ENCODE results near the gene PIGS. TPM values are rescaled to one million over a fixed set of nuclear protein-coding genes. Genes with fewer than 3 reads are reported as not detected.

PIGS gene
- total and polyA plus RNA-seq, 9 of the 15 experiments (the other 6 are each of a cell fraction or from before 2014, with no cell fraction given) = 47.5 to 138 (median 57.6) TPM

- TF ChIP-seq ZNF609 (CRISPR knock-in tag; IDR thresholded peaks at IDR 0.05; ENCODE audit: borderline replicate concordance) (no peak), ZNF436 (CRISPR knock-in tag; IDR thresholded peaks at IDR 0.05) (no peak), FOXK2 (conservative IDR thresholded peaks at IDR 0.05 in 1 of 2, IDR thresholded peaks at IDR 0.05 in 1 of 2; ENCODE audit: low read depth in 2 of 2) (no peak), ZNF668 (CRISPR knock-in tag; IDR thresholded peaks at IDR 0.05) (no peak), ZBED1 (IDR thresholded peaks at IDR 0.05) (0 out of 2 replicates have a peak, but pooled peaks have one; percentile 49), RREB1 (CRISPR knock-in tag; IDR thresholded peaks at IDR 0.05) (peak; percentile 64; the same call in 1 of the 2 replicates), TARDBP (IDR thresholded peaks at IDR 0.05) (peak; percentile 85), UBTF (IDR thresholded peaks at IDR 0.05; ENCODE audit: borderline replicate concordance in 1 of 2, low read depth in 2 of 2, low read length in 2 of 2) (peak; percentile 81 to 96; a peak in 3 of 4 replicates), SNIP1 (IDR thresholded peaks at IDR 0.05; ENCODE audit: low read depth) (no peak), NCOA2 (IDR thresholded peaks at IDR 0.05; ENCODE audit: partially characterized antibody in 2 of 2) (no peak), PRPF4 (IDR thresholded peaks at IDR 0.05; ENCODE audit: insufficient read depth, low read depth, low read length, poor library complexity, severe bottlenecking) (no peak), TFAM (CRISPR knock-in tag; conservative IDR thresholded peaks at IDR 0.05) (no peak)
These were observed 27.5 kb upstream of the PIGS start, which contains the start of gene SPAG5 (continued) for GRCh38 chr17:28598799-28599310.
